ENCODE results near the gene GALNT15.

GALNT15 gene

GRCh38 chr3:16247282-16248061, 73.0 kb downstream of the GALNT15 start:
- no peak for DNase-seq (ENCODE audit: low read depth, low spot score)
- no peak overlapping the region for H3K27ac ChIP-seq

GRCh38 chr3:16248556-16248955, 74.1 kb downstream of the GALNT15 start:
- no peak for DNase-seq (ENCODE audit: low read depth, low spot score)
- no peak overlapping the region for H3K27ac ChIP-seq

GRCh38 chr3:16249336-16249735, 74.9 kb downstream of the GALNT15 start:
- no peak for DNase-seq (ENCODE audit: low read depth, low spot score)
- no peak overlapping the region for H3K27ac ChIP-seq

- DNase-seq (ENCODE audit: low read depth, low spot score) = no peak
- H3K27ac ChIP-seq = no peak overlapping the region
Measured at GRCh38 chr3:16249886-16250285, 75.4 kb downstream of the GALNT15 start.

- DNase-seq (ENCODE audit: low read depth, low spot score) = no peak
- no peak overlapping the region for H3K27ac ChIP-seq
Measured at GRCh38 chr3:16251316-16252085, 77.0 kb downstream of the GALNT15 start.

- no peak overlapping the region for H3K27ac ChIP-seq
- DNase-seq (ENCODE audit: low read depth, low spot score) = no peak
Measured at GRCh38 chr3:16252243-16252978, 77.9 kb downstream of the GALNT15 start.

- no peak for DNase-seq (ENCODE audit: low read depth, low spot score)
- no peak overlapping the region for H3K27ac ChIP-seq
Measured at GRCh38 chr3:16252988-16253387, 78.5 kb downstream of the GALNT15 start.

GRCh38 chr3:16253601-16254000, 79.1 kb downstream of the GALNT15 start:
- H3K27ac ChIP-seq = no peak overlapping the region
- DNase-seq (ENCODE audit: low read depth, low spot score) = no peak

- DNase-seq (ENCODE audit: low read depth, low spot score) = no peak
- H3K27ac ChIP-seq = no peak overlapping the region
Measured at GRCh38 chr3:16254916-16255315, 80.4 kb downstream of the GALNT15 start.

- no peak overlapping the region for H3K27ac ChIP-seq
- DNase-seq (ENCODE audit: low read depth, low spot score) = no peak
Measured at GRCh38 chr3:16255326-16255725, 80.8 kb downstream of the GALNT15 start.

GRCh38 chr3:16255726-16256125, 81.2 kb downstream of the GALNT15 start:
- H3K27ac ChIP-seq = no peak overlapping the region
- no peak for DNase-seq (ENCODE audit: low read depth, low spot score)

- H3K27ac ChIP-seq = no peak overlapping the region
- DNase-seq (ENCODE audit: low read depth, low spot score) = no peak
Measured at GRCh38 chr3:16257309-16257708, 82.8 kb downstream of the GALNT15 start.

- no peak for DNase-seq (ENCODE audit: low read depth, low spot score)
- H3K27ac ChIP-seq = no peak overlapping the region
Measured at GRCh38 chr3:16258177-16258576, 83.7 kb downstream of the GALNT15 start.

GRCh38 chr3:16258866-16259265, 84.4 kb downstream of the GALNT15 start:
- no peak overlapping the region for H3K27ac ChIP-seq
- DNase-seq (ENCODE audit: low read depth, low spot score) = no peak

GRCh38 chr3:16260046-16260445, 85.6 kb downstream of the GALNT15 start:
- no peak for DNase-seq (ENCODE audit: low read depth, low spot score)
- H3K27ac ChIP-seq = no peak overlapping the region

GRCh38 chr3:16262174-16262573, 87.7 kb downstream of the GALNT15 start:
- DNase-seq (ENCODE audit: low read depth, low spot score) = no peak
- no peak overlapping the region for H3K27ac ChIP-seq

GRCh38 chr3:16264174-16264707, 89.8 kb downstream of the GALNT15 start:
- peak overlapping the region; percentile 64 for H3K27ac ChIP-seq
- no peak for DNase-seq (ENCODE audit: low read depth, low spot score)

GRCh38 chr3:16264708-16265454, 90.4 kb downstream of the GALNT15 start, which contains the start of the genes DPH3 and OXNAD1:
Gene DPH3 (minus strand): TSS chr3:16264943. CDS start chr3:16264876, 67 bp downstream.
Gene OXNAD1 (plus strand): TSS chr3:16265212. CDS start chr3:16270953, 5,741 bp downstream.
- DNase-seq (ENCODE audit: low read depth, low spot score) = peak; percentile 97

GRCh38 chr3:16265455-16265786, 90.9 kb downstream of the GALNT15 start:
- no peak for DNase-seq (ENCODE audit: low read depth, low spot score)
- H3K27ac ChIP-seq = peak overlapping the region; percentile 64

More at GRCh38 chr3:16264708-16265454, 90.4 kb downstream of the GALNT15 start, which contains the start of the genes DPH3 and OXNAD1:
- peak within 1 kb of the TSS; percentile 64 for H3K27ac ChIP-seq

GRCh38 chr3:16266714-16267113, 92.2 kb downstream of the GALNT15 start:
- DNase-seq (ENCODE audit: low read depth, low spot score) = no peak
- H3K27ac ChIP-seq = peak overlapping the region; percentile 64

Data from epithelial cell of prostate (primary cell).